GM19324 (cell line): Measurements from ENCODE around the gene TOPBP1.

Source experiments
- ATAC-seq: cut with Tn5 transposase; IDR thresholded peaks from one replicate; pipeline ENCODE4 v1.9.1; 2021; ENCODE audit warnings: mild to moderate bottlenecking, moderate library complexity; ENCODE audit not compliant: unreplicated experiment, low FRiP score

TOPBP1 gene

GRCh38 chr3:133611534-133611933, 50.2 kb downstream of the TOPBP1 start:
- ATAC-seq = no peak

DNA sequence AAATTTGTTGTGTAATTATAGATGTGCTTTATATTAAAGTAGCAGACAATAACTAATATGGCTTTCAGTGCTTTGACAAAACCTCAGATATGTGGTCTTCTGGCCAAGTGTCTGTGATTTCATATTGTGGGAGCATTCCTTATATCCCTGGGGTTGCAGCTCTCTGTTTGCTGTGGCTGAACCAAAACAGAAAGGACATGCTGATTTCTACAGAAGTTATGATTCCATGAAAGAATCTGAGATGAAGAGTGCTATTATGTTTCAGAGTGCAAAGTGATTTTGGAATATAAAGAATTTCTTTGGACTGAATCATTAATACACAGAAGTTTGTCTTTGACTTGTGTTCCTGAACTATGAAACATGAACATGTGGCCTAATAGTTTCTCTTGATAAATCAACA, 51.7 kb downstream of the TOPBP1 start:
- ATAC-seq = no peak

DNA sequence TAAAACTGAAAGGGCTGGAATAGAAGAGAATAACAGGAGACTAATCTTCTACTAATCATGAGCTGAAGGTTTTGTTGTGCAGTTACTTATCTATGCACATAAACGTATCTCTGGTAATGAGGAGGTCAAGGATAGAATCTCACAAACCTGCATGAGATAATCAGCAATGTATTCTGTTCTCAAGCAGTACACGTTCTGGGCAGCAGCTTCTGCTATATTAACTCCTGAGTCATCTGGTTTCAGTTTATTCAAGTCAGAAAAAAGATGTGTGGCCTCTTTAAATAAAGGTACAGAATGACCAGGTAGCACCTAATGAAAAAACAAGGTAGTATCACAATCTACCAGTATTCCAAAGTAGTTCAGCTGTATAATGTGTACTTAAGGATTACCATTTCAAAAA, 53.4 kb downstream of the TOPBP1 start:
- ATAC-seq = no peak

- ATAC-seq = no peak
Observed at GRCh38 chr3:133607816-133608215, 53.9 kb downstream of the TOPBP1 start.

GRCh38 chr3:133606902-133607301, 54.8 kb downstream of the TOPBP1 start:
- no peak for ATAC-seq

GRCh38 chr3:133606342-133606741, 55.4 kb downstream of the TOPBP1 start:
- ATAC-seq = no peak

DNA sequence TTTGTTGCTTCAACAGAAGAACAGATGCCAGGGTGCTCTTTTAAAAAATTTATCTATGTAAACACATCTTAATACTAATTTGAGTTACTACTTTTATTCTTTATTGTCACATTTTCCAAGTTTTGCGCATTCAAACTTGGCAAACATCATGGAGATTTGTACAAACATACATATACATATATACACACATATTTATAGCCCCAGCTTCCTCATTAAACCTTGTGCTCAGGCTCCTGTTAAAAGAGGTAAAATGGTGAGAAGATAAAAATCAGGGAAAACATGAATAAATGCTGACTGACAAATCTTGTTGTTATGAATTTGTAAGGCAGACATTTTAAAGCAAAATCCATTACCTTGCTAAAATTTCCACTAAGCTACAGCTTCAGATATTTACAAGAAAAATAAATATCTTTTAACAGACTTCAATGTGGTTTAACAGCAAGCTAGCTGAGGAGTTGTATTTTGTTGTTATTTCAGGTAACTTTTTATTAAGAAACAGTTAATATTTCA, 61.1 kb downstream of the TOPBP1 start:
- ATAC-seq = no peak

DNA sequence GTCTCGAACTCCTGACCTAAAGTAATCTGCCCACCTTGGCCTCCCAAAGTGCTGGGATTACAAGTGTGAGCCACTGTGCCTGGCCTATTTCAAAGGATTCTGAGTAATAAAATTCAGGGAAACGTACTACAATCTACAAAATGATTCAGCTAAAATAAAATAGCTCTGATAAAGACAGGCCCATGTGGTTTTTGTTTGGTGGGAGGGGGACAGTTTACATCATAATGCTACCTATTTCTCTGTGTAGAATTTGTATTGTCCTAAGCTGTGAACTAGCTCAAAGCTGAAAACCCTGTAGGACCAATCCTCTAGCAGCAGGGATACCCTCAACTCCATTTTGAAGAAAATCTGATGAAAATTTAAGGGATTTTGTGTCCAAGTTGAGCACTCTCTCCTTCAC, 62.5 kb downstream of the TOPBP1 start:
- ATAC-seq = no peak

GRCh38 chr3:133598405-133598804, 63.3 kb downstream of the TOPBP1 start:
- ATAC-seq = no peak

DNA sequence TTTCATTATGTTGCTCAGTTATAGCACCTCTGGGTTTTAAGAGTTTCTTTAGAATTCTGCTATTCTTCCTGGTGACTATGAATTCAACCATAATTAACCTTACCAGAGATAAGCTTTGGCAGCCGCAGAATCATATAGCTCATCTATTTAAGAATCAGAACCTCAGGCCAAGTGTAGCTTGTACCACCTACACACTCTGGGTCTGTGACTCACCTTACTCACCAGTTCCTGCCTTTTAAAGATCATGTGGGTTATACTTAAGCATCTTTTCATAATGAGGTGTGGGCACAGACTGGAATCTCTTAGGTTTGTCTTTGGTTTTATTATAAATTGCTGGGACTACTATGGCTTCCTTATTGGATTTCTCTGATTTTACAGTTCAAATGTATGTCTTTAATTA, 66.4 kb downstream of the TOPBP1 start:
- no peak for ATAC-seq

DNA sequence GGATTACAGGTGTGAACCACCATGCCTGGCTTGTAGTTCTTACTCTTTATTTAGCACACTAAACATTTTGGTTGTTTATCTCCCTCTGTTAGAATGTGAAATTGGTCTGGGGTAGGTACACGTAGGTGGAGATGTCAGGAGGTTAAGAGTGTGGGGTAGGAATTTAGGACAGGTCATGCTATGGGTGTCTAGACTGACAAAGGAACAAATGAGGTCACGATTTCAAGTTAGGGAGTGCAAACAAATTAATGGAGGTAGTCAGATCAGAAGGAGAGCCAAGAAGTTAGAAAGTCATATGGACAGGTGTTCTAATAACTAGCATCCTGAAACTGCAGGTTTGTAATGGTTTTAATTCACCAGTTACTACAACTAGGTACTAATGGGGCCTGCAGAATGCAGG, 68.5 kb downstream of the TOPBP1 start:
- ATAC-seq = peak; percentile 20

DNA sequence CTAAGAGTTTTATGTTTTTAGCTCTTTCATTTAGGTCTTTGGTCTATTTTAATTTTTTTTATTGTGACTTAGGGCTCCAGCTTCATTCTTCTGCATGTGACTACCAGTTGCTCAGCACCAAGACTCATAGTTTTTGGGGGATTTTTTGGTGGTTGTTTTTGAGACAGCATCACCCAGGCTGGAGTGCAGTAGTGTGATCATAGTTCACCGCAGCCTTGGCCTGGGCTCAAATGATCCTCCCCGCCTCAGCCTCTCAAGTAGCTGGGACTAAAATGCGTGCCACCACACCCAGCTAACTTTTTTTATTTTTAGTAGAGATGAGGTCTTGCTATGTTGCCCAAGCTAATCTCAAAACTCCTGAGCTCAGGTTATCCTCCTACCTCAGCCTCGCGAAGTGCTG, 68.9 kb downstream of the TOPBP1 start:
- peak; percentile 38 for ATAC-seq

DNA sequence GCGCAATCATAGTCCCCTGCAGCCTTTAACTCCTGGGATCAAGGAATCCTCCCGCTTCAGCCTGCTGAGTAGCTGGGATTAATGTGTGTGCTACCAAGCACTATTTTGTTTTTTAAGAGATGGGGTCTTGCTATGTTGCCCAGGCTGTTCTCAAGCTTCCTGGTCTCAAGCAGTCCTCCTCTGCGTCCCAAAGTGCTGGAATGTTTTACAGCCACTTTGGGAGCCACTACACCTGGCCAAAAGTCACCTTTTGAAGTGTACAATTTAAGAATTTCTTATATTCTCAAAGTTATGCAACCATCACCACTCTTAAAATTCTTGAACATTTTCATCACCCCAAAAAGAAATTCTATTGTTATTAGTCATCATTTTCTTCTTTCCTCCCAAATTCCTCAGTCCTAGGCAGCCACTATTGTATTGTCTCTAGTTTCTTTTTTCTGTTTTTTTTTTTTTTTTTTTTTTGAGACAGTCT, 70.4 kb downstream of the TOPBP1 start:
- no peak for ATAC-seq

DNA sequence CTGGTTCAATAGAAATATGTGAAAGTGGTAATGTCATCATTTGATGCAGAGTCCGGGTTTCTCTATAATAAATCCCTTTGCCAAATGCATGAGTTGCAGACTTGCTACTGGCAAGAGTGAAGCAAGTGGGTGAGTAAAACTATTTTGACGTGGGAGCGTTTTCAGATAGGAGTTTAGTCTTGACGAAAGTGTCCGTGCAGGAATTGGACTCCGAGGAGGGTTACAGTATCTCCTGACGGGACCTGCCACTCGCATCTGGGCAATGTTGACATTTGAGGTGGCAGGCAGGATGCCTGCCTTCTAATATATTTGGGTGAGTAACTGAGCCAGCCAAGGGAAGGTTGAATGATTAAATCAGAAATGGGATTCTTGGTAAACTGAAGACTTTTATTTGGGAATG, 72.2 kb downstream of the TOPBP1 start:
- no peak for ATAC-seq

DNA sequence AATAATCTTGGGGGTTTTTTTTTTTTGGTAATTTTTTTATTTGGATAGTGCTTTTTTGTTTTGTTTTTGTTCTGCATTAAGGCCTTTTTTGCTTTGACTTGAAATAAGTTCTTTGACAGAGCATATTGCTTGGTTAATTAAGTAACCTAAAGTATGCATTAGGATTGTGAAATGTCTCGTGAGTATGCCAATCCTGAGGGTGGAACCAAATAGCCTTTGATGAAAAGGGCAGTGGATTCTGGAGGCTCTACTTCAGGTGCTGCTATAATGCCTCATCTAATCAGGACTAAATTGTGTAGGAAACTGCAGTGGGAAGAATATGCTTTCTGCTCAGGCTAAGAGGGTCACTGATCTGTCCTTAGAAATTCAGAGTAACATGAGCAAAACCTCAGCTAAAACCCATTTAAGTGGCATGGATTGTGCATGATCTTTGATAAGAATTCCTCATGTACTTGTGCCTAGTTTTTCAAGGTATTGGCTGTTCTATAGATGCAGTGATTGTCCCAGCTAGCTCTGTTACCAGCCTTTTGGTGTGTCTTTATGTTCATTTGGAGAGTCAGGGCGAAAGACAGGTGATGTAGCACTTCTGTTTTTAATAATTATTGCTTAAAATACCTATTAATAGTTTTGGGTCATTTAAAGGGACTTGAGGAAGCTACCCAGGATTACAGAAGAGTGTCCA, 72.8 kb downstream of the TOPBP1 start:
- no peak for ATAC-seq

DNA sequence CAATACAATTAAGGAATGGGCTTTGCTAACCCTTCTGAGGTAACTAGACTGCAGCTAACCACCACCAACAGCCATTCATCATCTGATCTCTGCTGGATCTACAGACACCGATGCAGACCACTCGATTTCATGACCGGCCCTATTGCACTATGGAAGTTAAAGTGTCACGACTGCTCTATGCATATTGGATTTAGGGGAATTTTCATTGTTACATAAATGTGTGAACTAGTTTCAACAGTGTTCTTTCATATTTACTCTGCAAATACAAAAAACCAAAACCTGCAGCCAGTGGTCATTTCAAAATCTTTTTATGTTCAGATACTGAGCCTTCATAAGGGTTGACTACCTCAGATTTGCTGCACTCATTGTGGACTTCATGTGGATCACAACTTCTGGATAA, 73.7 kb downstream of the TOPBP1 start:
- ATAC-seq = no peak

GRCh38 chr3:133583396-133583795, 78.3 kb downstream of the TOPBP1 start:
- ATAC-seq = no peak

DNA sequence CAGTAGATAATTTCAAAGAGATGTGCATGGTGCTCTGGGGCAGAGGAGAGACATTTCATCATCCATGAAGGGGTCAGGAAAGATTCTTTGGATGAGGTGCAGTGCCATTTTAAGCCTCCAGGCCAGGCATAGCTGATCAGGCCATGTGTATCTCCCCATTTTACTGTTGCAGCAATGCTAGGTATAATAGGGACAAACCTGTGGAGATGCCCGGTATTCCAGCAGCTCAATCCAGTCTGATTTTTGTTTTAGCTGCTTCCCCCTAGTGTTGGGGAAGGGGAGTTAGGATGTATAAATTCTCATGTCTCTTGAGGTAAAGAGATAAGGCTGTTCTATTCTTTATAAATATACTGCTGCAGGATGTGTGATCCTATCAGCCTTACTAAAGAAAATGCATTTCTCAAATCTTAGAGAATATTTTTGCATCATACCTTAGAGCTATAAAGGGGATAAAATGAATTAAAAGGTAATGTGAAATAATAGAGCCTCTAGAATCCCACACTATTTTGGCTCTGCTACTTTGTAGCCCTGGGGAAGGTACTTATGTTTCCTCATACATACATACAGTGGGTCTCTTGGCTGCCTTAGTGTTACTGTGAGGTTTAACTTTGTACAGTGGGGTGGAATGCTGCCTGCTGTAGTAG, 83.1 kb downstream of the TOPBP1 start:
- ATAC-seq = no peak

- no peak for ATAC-seq
Observed at GRCh38 chr3:133576169-133576568, 85.6 kb downstream of the TOPBP1 start.

DNA sequence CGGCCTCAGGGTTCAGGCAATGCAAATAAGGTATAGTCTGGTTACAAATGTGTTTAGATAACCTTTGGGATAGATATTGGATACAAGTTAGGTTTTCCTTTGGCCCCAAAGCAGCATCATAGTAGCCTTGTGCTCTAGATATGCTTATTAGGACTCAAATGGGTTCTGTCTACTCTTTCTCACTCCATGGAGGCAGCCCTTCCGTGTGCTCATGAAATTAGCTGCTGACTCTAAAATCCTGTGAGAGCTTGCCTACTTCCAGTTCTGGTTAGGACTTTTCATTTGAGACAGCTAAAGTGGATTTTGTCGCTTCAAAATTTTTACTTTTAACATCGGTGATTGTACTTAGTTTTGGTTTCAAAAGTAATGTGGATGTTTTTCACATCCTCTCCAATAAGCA, 86.7 kb downstream of the TOPBP1 start:
- no peak for ATAC-seq

- ATAC-seq = peak; percentile 34
Observed at GRCh38 chr3:133574260-133574881, 87.4 kb downstream of the TOPBP1 start.
